ENCODE measurements around the gene TMEM59.

DNA sequence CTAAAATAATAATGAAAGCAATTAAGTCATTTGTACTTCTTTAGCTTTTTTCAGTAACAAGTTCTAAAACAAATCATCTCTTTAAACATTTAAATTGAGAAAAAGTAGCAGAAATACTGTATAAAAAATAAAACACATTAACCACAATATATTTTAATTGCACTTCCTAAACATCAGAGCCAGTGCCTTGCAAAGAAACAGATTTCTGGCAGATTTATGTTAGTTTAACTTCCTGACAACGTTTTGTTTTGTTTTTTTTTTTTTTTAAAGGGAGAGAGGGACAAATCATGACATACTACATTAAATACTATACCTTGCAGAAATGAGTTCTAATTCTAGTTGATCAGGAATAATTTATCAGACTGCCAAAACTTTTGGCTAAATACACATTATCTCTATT lies 11.2 kb downstream of the TMEM59 start:
- TF ChIP-seq, protein P1, sequence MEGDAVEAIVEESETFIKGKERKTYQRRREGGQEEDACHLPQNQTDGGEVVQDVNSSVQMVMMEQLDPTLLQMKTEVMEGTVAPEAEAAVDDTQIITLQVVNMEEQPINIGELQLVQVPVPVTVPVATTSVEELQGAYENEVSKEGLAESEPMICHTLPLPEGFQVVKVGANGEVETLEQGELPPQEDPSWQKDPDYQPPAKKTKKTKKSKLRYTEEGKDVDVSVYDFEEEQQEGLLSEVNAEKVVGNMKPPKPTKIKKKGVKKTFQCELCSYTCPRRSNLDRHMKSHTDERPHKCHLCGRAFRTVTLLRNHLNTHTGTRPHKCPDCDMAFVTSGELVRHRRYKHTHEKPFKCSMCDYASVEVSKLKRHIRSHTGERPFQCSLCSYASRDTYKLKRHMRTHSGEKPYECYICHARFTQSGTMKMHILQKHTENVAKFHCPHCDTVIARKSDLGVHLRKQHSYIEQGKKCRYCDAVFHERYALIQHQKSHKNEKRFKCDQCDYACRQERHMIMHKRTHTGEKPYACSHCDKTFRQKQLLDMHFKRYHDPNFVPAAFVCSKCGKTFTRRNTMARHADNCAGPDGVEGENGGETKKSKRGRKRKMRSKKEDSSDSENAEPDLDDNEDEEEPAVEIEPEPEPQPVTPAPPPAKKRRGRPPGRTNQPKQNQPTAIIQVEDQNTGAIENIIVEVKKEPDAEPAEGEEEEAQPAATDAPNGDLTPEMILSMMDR (IDR thresholded peaks at IDR 0.05; ENCODE audit: low read depth, low read length), result no peak
- TF ChIP-seq MYC (IDR thresholded peaks at IDR 0.05; ENCODE audit: low read depth, low read length) (no peak), POLR2A (IDR thresholded peaks at IDR 0.05; ENCODE audit: extremely low read depth, insufficient read length) (no peak)

Data from NB4 (cell line).